Measurements from ENCODE around the gene URAD.
A peak's percentile ranks its signal among the peaks of the same experiment; 100 is the strongest.
"Not testable (repeated sequence)": the region's sequence is repeated elsewhere in the genome, so short reads cannot be mapped to it uniquely, and the experiment has no call there.

URAD gene

GRCh38 chr13:27969866-27970229 is 18.6 kb downstream of the URAD start:
- DNase-seq, result no peak

- DNase-seq, result no peak
Observed at GRCh38 chr13:27969082-27969865, 19.2 kb downstream of the URAD start, which contains the start of gene CDX2. Gene CDX2 (minus strand): TSS chr13:27969315. CDS start chr13:27969006, 309 bp downstream.

- no peak for DNase-seq
Observed at GRCh38 chr13:27968316-27969081, 20.0 kb downstream of the URAD start.

- no peak for DNase-seq
Observed at GRCh38 chr13:27967736-27968315, 20.7 kb downstream of the URAD start.

GRCh38 chr13:27967203-27967735 is 21.2 kb downstream of the URAD start:
- DNase-seq, result peak in 1 of 2 donors; percentile 16

- DNase-seq, result no peak
Observed at GRCh38 chr13:27966641-27967202, 21.8 kb downstream of the URAD start.

GRCh38 chr13:27965740-27966640 is 22.5 kb downstream of the URAD start:
- DNase-seq, result no peak

GRCh38 chr13:27965343-27965739 is 23.2 kb downstream of the URAD start:
- no peak for DNase-seq

GRCh38 chr13:27964741-27965323 is 23.7 kb downstream of the URAD start:
- no peak for DNase-seq

- not testable (repeated sequence) for DNase-seq
Observed at GRCh38 chr13:27964206-27964605, 24.3 kb downstream of the URAD start.

- DNase-seq, result no peak
Observed at GRCh38 chr13:27963491-27963890, 25.0 kb downstream of the URAD start.

GRCh38 chr13:27962982-27963381 is 25.5 kb downstream of the URAD start:
- DNase-seq, result no peak

- no peak for DNase-seq
Observed at GRCh38 chr13:27962128-27962841, 26.2 kb downstream of the URAD start.

- DNase-seq, result peak; percentile 39 to 41
Observed at GRCh38 chr13:27961227-27962085, 27.0 kb downstream of the URAD start.

- DNase-seq, result peak; percentile 27 to 62
Observed at GRCh38 chr13:27960362-27961226, 27.9 kb downstream of the URAD start.

- no peak for DNase-seq
Observed at GRCh38 chr13:27959976-27960361, 28.5 kb downstream of the URAD start.

GRCh38 chr13:27956576-27957300 is 31.8 kb downstream of the URAD start:
- no peak for DNase-seq

GRCh38 chr13:27955014-27955591 is 33.4 kb downstream of the URAD start:
- DNase-seq, result no peak

Data from inflammatory macrophage treated with lipopolysaccharide for 1 hour (primary cell).